Urothelium cell line (cell line): ENCODE measurements around the gene WWOX.
"Not testable (repeated sequence)": the region's sequence is repeated elsewhere in the genome, so short reads cannot be mapped to it uniquely, and the experiment has no call there.

ENCODE experiments used
- DNase-seq: peaks from one replicate; pipeline ENCODE4 v3.0.0; 2011; ENCODE audit warnings: low spot score, mixed read lengths
- FAIRE-seq: peaks from 2 replicates; lab custom pipeline; 2011; peaks lifted over from hg19 to GRCh38; lab: Jason Lieb, UNC

Gene WWOX

DNA sequence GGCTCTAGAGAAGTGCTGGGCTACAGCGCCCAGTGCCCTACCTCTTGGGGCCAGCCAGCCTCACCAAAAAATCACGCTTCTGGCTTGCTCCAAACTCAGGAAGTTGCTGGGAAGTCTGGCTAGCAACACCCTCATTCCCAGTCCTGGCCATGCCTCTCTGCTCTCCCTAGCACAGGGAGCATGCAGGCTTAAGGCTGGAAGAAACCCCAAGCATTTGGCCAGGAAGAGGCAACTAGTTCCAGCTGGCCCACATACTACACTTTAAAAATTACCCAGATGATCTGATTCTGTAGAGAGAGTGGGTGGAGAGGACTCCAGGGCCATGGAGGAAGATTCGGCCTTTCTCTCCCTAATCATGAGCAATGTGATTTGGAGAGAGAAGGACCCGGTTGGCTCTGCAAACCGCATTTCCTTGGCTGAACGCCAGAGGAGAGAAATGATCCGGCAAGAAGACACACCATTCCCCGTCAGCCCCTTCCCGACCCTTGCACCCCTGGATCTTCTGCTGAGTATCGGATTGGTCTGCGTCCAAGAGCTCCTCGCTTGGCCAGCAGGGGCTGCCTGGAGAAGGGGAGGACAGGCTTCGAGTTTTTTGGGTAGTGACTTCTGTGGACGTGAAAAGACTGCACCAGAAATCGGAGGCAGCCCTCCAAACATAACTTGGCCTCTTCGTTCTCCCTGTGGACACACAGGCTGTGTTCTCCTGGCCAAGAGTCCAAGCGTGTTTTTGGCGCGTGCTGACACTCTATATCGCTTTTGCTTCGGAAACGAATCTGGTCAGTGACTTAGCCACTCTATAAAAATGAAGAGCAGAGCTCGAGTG lies 406.3 kb downstream of the WWOX start:
- no peak for FAIRE-seq

DNA sequence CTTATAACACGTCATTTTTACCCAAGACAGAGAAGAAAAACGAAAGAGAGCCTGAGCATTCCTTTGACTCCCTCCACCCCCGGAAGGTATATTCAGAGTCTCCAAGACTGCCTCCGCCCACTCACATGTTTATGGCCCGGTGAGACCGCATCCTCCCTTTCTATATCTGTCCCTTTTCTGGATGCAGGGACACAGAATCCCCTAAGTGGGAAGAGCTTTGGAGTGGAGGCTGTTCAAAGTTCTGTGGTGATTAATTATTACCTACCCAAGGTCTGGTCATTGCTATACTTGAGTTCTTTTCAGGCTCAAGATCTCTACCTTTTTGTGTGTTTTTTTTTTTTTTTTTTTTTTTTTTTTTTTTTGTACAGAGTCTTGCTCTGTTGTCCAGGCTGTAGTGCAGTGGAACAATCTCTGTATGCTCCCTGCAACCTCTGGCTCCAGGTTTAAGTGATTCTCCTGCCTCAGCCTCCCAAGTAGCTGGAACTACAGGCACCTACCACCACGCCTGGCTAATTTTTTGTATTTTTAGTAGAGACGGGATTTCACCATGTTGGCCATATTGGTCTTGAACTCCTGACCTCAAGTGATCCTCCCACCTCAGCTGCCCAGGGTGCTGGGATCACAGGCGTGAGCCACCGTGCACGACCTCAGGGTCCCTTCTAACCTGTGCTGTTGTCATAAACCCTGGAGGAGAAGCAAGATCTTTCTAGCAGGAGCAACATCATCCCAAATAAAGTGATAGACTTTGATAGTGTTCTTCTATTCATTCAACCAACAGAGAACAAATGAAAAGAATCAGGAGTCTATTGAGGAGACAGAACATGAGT lies 407.1 kb downstream of the WWOX start:
- FAIRE-seq (no peak), DNase-seq (peak; percentile 32)

More for the DNA sequence above, 406.3 kb downstream of the WWOX start:
- peak; percentile 50 for DNase-seq

DNA sequence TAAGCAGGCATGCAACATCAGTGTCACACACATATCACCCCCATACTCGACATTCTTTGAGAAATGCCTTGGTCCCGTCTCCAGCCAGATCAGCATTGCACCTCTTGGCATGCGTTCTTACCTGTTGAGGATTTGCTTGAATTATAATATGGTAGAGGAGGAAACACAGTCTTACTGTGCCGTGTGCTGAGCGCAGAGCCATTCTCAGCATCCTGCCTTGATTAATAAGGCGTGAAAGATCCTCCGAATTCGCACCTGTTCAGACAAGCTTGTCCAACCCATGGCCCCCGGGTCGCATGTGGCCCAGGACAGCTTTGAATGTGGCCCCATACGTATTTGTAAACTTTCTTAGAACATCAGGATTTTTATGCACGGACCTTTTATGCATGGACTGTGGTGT lies 408.1 kb downstream of the WWOX start:
- no peak for FAIRE-seq
- DNase-seq: no peak

DNA sequence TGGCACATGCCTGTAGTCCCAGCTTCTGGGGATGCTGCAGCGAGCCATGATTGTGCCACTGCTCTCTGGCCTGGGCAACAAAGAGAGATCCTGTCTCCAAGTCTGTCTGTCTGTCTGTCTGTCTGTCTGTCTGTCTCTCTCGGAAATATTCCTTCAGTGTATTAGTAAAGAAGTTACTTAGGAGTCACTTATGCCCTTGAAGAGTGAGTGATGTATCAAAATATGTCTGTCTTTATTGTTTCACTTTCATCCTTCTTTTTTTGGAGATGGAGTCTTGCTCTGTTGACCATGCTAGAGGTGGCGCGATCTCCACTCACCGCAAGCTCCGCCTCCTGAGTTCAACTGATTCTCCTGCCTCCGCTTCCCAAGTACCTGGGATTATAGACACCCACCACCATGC lies 410.5 kb downstream of the WWOX start:
- no peak for DNase-seq
- FAIRE-seq: no peak

DNA sequence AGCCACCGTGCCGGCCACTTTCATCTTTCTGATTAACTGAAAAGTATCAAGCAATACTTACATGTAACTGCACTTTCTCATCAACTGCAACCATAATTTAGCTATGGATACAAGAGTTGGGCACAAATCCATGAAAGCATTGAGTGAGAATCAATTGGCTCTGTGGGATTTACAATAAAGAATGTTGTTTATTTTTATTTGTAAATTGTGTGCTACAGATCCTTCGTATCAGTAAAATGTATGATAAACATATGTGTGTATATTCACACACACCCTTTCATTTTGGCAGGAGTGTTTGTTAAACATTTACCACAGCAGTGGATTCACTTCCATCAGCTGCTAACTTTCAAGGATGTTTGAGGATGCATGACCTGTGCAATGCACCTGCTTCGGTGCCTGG lies 411.0 kb downstream of the WWOX start:
- no peak for DNase-seq
- FAIRE-seq: no peak

DNA sequence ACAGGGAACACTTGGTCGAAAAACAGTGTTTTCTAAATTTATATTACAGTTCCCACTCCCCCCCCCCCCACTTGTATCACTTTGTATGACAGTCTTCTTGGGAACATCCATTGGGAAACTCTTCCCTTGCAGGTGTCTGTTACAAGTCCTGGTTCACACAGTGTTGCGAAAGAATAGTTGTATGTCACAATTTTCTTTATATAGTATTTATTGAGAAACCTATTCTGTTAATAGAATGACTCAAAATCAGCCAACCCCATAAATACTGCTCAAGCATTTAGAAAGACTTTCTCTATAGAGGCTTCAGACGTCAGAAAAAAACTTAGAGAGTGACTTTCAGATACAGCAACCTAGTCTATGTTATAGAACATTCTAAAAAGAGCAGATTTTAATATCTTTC lies 414.4 kb downstream of the WWOX start:
- FAIRE-seq (no peak), DNase-seq (no peak)

DNA sequence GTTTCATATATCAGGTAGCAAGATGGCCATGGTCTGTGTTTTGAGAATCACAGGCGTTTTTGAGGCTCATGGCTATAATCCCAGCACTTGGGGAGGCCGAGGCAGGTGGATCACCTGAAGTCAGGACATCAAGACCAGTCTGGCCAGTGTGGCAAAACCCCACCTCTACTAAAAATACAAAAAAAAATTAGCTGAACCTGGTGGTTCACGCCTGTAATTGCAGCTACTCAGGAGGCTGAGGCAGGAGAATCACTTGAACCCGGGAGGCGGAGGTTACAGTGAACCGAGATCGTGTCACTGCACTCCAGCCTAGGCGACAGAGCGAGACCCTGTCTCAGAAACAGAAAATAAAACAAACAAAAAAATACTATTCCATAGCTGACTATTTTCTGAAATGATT lies 415.4 kb downstream of the WWOX start:
- not testable (repeated sequence) for DNase-seq, FAIRE-seq

DNA sequence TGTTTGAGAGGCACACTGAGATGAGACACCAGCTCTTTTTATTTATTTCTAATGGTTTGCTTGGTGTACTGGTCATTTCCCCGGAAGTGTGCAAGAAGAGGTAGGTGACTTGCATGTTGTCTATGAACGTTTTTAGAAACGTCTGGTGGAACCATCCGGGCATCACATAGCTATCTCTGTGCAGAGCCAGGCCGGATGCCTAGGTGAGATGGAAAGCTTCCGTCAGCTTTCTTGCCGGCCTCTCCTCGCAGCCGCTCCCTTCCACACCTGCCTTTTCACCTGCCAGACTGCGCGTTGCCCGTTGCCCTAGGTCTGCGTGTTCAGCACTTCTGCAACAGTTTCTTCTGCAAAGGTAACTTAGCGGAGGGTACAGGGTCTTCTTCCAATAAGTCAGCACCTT lies 416.0 kb downstream of the WWOX start:
- DNase-seq (no peak), FAIRE-seq (no peak)

DNA sequence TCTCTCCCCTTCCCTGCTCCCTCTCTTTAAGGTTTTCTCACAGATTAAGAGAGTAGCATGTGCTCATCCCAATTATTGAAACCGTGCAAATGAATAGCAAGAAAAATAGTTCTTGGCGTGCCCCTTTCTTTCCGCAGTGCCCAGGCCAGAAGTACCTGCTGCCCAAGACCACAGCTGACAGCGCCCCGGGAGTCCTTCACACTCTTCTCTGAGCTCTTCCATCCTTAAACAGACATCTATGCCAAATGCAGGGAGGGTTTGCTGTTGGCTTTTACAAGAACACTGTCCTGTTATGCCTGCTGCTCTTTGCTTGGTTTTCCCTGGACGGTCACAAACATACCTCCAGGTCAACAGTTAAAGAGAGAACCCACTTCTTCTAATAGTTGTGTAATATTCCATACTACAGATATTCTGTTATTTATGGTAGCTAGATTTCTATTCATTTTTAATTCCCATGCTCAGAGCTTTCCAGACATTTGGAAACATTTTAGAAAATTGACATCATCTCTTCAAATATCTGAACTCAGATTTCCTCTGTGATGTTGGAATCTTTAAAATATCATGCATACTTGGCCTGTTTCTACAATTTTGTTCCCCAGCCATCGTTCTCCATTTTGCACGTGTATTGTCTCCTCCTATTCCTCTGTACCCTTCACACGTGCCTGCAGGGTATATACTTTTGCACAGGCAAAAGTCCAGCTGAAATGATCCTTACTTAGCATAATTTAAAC lies 416.7 kb downstream of the WWOX start:
- no peak for DNase-seq

DNA sequence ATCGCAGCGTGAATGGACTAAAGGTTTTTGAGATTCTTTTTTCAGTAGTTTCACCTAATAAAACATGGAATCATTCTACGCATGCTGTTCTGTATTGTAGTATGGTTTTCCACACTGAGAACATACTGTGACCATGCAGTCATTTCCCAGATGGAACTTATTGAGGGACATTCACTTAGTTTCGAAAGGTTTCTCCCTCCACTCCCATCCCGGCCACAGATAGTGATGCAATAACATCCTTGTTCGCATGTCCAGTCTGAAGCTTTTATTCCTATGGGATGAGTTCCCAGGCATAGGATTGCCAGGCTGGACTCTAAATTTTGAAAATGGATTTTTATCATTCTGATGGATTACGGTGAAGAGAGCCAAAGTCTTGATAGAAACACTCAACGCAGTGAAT lies 420.4 kb downstream of the WWOX start:
- FAIRE-seq (no peak), DNase-seq (no peak)

More for the DNA sequence above, 416.7 kb downstream of the WWOX start:
- no peak for FAIRE-seq

DNA sequence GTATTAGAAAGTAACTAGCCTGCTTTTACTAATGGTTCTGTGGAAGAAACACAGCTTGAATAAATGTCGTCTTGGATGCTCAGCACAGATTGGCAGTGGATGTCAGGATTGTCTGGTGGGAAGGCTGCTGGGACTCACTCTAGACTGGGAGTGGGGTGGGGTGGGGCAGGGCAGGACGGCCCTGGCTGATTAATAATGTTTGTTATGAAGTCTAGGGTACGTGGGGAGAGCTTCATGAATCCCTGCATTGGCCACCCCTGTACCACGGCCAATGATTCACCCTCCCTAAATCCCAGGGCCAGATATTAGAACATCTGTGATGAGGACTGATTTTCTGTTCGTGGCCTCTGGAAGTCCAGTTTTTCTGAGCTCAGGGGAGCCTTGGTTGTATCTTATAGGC lies 421.0 kb downstream of the WWOX start:
- FAIRE-seq (no peak), DNase-seq (no peak)

DNA sequence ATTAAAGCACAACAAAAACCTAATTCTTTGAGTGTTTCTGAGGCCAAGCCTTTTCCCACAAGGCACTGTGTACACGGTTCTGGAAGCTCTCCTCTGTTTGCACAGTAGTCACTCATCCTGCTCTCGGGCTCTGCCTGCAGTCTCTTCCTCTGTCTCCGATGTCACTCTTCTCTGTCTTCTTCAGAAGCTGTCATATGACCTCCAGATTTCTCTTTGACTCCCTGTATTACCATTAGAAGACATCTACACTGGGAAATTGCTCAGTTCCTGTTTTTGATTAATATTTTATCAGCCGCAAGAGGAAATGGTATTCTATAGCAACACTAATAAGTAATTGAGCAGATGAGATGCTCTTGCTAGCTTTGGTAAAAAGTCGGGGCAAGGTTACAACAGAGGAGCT lies 422.9 kb downstream of the WWOX start:
- DNase-seq: no peak
- no peak for FAIRE-seq

DNA sequence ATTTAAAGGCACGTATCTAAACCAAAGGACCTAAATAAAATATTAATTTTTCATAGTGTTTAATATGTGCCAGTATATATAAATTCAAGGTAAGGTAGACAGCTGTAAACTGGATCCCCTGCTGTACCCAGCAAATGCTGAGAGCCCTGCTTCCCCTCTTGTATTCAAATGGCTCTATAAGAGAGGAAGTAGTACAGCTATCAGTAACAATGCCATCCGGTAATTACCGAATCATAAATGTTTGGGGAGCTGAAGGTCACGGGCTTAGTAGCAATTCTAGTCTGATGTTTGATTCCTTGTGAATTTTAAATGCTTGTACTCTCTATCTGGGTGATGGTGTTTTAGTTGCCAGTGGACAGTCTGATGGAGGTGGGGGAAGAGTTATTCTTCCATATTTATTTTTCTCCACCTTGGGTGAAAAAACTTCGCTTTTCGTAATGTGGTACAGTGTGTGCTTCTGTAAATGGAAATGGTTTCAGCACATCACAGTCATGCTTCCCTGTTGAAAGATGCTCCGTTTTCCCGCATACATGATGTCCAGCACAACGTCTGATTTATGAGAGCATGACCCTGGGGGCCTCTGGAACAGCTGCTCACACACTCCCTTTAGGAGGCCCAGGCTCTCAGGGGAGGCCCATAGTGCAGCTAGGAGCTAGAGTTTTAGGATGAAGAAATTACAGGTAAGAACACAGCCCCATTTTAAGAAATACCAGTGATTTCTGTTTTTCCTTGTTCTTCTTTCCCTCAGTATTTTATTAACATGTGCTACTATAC lies 423.9 kb downstream of the WWOX start:
- DNase-seq (no peak), FAIRE-seq (no peak)

DNA sequence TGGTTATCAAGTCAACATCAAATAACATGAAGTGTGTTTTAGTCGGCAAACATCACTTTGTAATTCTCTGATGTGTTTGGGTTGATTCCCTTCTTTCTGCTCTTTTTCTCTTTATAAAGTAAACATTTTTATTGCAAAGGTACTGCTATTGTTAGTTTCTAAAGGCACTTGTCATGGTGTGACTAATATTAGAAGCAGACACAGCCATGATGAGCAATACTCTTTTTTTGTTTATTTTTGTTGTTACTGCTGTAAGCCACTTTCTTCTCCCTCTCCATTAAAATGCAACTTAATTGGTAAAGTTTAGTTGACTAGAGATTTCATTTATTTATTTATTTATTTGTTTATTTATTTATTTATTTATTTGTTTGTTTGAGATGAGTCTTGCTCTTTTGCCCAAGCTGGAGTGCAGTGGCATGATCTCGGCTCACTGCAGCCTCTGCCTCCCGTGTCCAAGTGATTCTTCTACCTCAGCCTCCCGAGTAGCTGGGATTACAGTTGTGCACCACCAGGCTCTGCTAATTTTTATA lies 424.7 kb downstream of the WWOX start:
- DNase-seq: no peak
- FAIRE-seq: no peak

DNA sequence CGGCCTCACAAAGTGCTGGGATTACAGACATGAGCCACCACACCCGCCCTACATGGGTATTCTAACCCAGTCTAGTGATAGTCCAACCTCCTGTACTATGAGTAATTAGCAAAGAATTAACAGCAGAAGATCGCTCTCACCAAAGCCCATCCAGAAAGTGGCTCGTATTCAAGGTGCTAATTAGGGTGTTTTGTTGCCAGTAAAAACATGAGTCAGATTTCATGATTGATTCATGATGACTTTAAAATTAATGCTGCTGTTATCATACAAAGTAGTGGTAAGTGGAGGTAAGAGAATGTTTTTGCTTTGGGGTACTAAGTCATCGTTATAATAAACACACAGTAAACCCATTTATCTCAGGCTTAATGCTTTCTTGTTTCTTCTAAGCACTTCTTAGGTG lies 428.8 kb downstream of the WWOX start:
- FAIRE-seq (no peak), DNase-seq (no peak)

DNA sequence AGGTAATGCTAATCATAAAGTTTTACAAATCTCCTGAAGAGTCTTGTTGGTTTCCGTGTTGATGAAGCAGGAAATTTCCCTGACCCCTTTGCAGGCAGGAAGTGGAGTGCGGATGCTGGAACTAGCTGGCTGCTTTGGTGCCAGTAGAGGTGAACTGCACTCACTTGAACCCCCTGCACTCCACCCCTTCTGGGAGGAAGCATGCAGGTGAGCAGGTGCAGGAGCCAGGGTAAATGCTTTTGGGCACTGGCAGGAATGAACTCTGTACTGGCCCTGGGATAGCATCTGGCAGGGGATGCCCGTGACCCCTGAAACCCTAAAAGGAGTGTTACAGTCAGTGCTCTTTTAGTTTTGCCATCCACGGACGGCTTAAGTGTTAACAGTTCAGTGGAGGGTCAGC lies 430.4 kb downstream of the WWOX start:
- no peak for DNase-seq
- no peak for FAIRE-seq

DNA sequence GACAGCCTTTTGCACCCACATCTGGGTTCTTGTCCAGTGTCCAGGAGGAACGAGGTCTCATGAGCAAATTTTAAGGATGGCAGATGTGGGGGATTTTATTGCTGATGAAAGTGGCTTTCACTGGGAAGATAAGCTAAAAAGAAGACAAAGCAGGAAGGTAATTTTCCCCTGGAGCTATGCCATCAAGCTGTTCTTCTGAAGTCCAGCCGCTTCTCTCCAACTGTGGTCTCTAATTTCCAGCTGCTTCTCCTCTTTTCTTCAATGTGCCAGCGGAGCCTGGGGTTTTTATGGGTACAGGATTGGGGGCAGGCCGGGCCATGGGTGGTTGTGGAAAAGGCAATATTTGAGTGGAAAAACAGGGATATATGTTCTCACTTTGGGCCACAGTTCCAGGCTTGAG lies 430.8 kb downstream of the WWOX start:
- FAIRE-seq: no peak
- DNase-seq: no peak

DNA sequence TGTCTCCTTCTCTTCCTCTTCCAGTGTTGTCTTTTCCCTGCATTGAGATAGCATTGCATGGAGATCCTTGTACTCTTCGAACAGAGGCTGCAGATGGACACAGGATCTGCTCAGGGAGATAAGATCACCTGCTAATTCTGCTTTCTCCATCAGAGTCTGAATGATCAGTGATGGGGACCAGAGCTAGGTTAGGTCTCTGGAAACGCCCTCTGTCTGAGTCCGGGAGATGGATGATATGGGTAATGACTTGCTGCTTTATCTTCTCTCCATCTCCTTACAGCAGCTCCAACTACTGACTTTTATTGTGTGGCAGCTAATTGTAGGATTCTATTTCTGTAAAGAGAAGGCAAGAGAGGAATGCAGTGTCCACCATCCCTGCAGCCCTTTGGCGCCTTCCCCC lies 435.6 kb downstream of the WWOX start:
- no peak for FAIRE-seq
- no peak for DNase-seq

DNA sequence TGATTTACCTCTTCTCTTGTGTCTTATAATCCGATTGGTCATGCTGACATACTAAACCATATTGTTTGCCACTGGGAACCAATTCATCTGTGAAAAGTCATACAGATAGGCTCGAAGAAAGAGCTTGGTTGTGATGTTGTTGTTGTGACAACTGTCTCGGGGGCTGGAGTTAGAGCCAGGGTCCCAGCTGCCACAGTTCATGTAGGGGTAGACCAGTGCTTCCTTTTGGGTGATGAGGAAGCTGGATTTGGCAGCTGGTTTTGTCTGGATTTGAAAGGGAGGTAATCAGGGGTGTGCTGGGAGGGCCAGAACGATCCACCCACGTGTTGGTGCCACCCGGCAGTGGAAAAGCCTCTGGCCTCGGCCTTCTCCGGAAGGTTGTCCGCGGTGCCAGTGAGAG lies 438.1 kb downstream of the WWOX start:
- no peak for DNase-seq
- FAIRE-seq: no peak

DNA sequence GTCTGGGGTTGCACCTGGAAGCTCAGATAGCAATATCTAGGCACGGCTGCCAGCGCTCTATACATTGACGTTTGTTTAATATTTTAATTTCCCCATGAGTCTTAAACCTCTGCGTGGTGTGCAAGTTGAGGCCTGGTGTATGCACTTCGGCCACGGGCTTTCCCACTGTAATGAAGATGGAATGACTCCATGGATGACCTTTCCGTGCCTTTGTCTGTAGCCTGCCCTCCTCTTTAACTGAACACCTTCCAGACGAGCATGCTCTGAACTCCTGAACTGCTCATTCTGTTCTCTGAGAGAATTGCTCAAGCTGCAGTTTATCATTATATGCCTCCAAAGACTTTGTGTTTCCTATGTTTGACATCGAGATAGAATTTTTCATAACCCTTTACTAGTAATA lies 438.8 kb downstream of the WWOX start:
- DNase-seq (no peak), FAIRE-seq (no peak)

DNA sequence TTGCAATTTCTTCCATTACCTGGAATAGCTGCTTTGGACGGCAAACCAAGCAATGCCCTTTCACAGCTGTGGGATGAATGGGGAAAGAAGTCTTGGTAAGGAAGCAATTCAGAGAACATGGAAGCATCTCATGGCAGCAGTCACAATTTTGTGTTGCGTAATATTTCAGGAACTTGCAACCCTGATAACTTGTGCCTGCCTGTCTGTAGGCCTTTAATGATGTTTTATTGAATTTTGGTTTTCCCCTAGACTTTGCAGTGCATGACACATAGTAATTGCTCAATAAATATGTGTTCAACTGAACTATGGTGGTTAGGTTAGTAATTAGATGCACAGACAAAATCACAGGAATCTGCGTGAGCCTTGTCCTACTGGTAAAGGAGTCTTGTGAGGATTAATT lies 439.5 kb downstream of the WWOX start:
- DNase-seq (no peak), FAIRE-seq (no peak)
